ENCODE results near the gene MICAL3. TPM values are rescaled to one million over a fixed set of nuclear protein-coding genes. Genes with fewer than 3 reads are reported as not detected.
A peak's percentile ranks its signal among the peaks of the same experiment; 100 is the strongest.
"Not testable (repeated sequence)": the region's sequence is repeated elsewhere in the genome, so short reads cannot be mapped to it uniquely, and the experiment has no call there.

Gene MICAL3
- total and polyA plus RNA-seq, 5 donors = 30.4 to 105 (median 72.5) TPM

GRCh38 chr22:18067548-18068341 is 43.4 kb upstream of the MICAL3 start:
- Histone ChIP-seq H3K4me1 (ENCODE audit: control insufficient read depth, insufficient read depth, low read length) (no peaks in the 10 kb centered on the region), H3K27me3 (ENCODE audit: control insufficient read depth, insufficient read depth) (no peaks in the 10 kb centered on the region), H3K4me3 (ENCODE audit: low read length) (no peak overlapping the region), H3K27ac (ENCODE audit: low read length) (peak overlapping the region; percentile 97), H3K9me3 (ENCODE audit: control insufficient read depth, low read length) (no peaks in the 10 kb centered on the region)
- peak in 1 of 3 donors; percentile 31 for DNase-seq
- intact Hi-C loops (cut with DNase I) = loop anchor here in 2 of 4 donors (10.0 kb wide), 1 partner anchor 163 kb away; no protein-coding TSS in a partner anchor
- ATAC-seq = peak; percentile 17 to 34
- WGBS = 50% methylated on average over 14 of the region's 14 CpGs

GRCh38 chr22:18067121-18067520 is 42.8 kb upstream of the MICAL3 start:
- WGBS = 88% methylated on average over 3 of the region's 3 CpGs
- Histone ChIP-seq H3K27me3 (ENCODE audit: control insufficient read depth, insufficient read depth) (no peaks in the 10 kb centered on the region), H3K9me3 (ENCODE audit: control insufficient read depth, low read length) (no peaks in the 10 kb centered on the region), H3K27ac (ENCODE audit: low read length) (peak overlapping the region; percentile 16), H3K4me3 (ENCODE audit: low read length) (no peak overlapping the region), H3K4me1 (ENCODE audit: control insufficient read depth, insufficient read depth, low read length) (no peaks in the 10 kb centered on the region)
- DNase-seq (peak in 1 of 3 donors; percentile 15), ATAC-seq (no peak)
- intact Hi-C loops (cut with DNase I) = loop anchor here in 2 of 4 donors (10.0 kb wide), 1 partner anchor 162 kb away; no protein-coding TSS in a partner anchor

- Histone ChIP-seq H3K9me3 (ENCODE audit: control insufficient read depth, low read length) (no peaks in the 10 kb centered on the region), H3K4me1 (ENCODE audit: control insufficient read depth, insufficient read depth, low read length) (no peaks in the 10 kb centered on the region), H3K27ac (ENCODE audit: low read length) (no peak overlapping the region), H3K27me3 (ENCODE audit: control insufficient read depth, insufficient read depth) (no peaks in the 10 kb centered on the region), H3K4me3 (ENCODE audit: low read length) (no peak overlapping the region)
- DNase-seq = peak in 1 of 3 donors; percentile 32
- intact Hi-C loops (cut with DNase I) = loop anchor here in 2 of 4 donors (10.0 kb wide), 1 partner anchor 162 kb away; no protein-coding TSS in a partner anchor
- no peak for ATAC-seq
- 52% methylated on average over 12 of the region's 12 CpGs for WGBS
These were observed 42.0 kb upstream of the MICAL3 start for GRCh38 chr22:18066181-18066859.

GRCh38 chr22:18065256-18065655 is 40.9 kb upstream of the MICAL3 start:
- ATAC-seq = no peak
- no peak overlapping the region for H3K27ac ChIP-seq (ENCODE audit: low read length)
- no peaks in the 10 kb centered on the region for H3K9me3 ChIP-seq (ENCODE audit: control insufficient read depth, low read length)
- no peak overlapping the region for H3K4me3 ChIP-seq (ENCODE audit: low read length)
- WGBS = 68% methylated on average over 9 of the region's 9 CpGs
- no peaks in the 10 kb centered on the region for H3K4me1 ChIP-seq (ENCODE audit: control insufficient read depth, insufficient read depth, low read length)
- intact Hi-C loops (cut with DNase I) = loop anchor here in 2 of 4 donors (10.0 kb wide), 1 partner anchor 160 kb away; no protein-coding TSS in a partner anchor
- H3K27me3 ChIP-seq (ENCODE audit: control insufficient read depth, insufficient read depth) = no peaks in the 10 kb centered on the region
- no peak for DNase-seq

- H3K27me3 ChIP-seq (ENCODE audit: control insufficient read depth, insufficient read depth) = no peaks in the 10 kb centered on the region
- H3K9me3 ChIP-seq (ENCODE audit: control insufficient read depth, low read length) = no peaks in the 10 kb centered on the region
- intact Hi-C loops (cut with DNase I) = loop anchor here in 2 of 4 donors (10.0 kb wide), 1 partner anchor 160 kb away; no protein-coding TSS in a partner anchor
- DNase-seq (no peak), ATAC-seq (no peak)
- WGBS = 91% methylated on average over 7 of the region's 7 CpGs
- no peak overlapping the region for H3K27ac ChIP-seq (ENCODE audit: low read length)
- no peaks in the 10 kb centered on the region for H3K4me1 ChIP-seq (ENCODE audit: control insufficient read depth, insufficient read depth, low read length)
- H3K4me3 ChIP-seq (ENCODE audit: low read length) = no peak overlapping the region
These were observed 40.3 kb upstream of the MICAL3 start for GRCh38 chr22:18064636-18065035.

GRCh38 chr22:18063715-18064114 is 39.4 kb upstream of the MICAL3 start:
- not testable (repeated sequence) for H3K27ac ChIP-seq (ENCODE audit: low read length); ATAC-seq; H3K27me3 ChIP-seq (ENCODE audit: control insufficient read depth, insufficient read depth); DNase-seq; H3K9me3 ChIP-seq (ENCODE audit: control insufficient read depth, low read length); H3K4me3 ChIP-seq (ENCODE audit: low read length); H3K4me1 ChIP-seq (ENCODE audit: control insufficient read depth, insufficient read depth, low read length)
- 77% methylated on average over 6 of the region's 6 CpGs for WGBS
- intact Hi-C loops (cut with DNase I) = loop anchor here in 2 of 4 donors (10.0 kb wide), 1 partner anchor 159 kb away; no protein-coding TSS in a partner anchor

- no peaks in the 10 kb centered on the region for H3K4me1 ChIP-seq (ENCODE audit: control insufficient read depth, insufficient read depth, low read length)
- intact Hi-C loops (cut with DNase I) = loop anchor here in 2 of 4 donors (10.0 kb wide), 1 partner anchor 159 kb away; no protein-coding TSS in a partner anchor
- 87% methylated on average over 7 of the region's 7 CpGs for WGBS
These were observed 38.9 kb upstream of the MICAL3 start for GRCh38 chr22:18063306-18063705.

GRCh38 chr22:18062421-18062820 is 38.1 kb upstream of the MICAL3 start:
- no peak for ATAC-seq
- Histone ChIP-seq H3K4me1 (ENCODE audit: control insufficient read depth, insufficient read depth, low read length) (peaks cover 2% of the 10 kb centered on the region), H3K27ac (ENCODE audit: low read length) (no peak overlapping the region), H3K27me3 (ENCODE audit: control insufficient read depth, insufficient read depth) (no peaks in the 10 kb centered on the region), H3K4me3 (ENCODE audit: low read length) (no peak overlapping the region), H3K9me3 (ENCODE audit: control insufficient read depth, low read length) (no peaks in the 10 kb centered on the region)
- no peak for DNase-seq
- 95% methylated on average over 3 of the region's 3 CpGs for WGBS
- intact Hi-C loops (cut with DNase I) = loop anchor here in 2 of 4 donors (10.0 kb wide), 1 partner anchor 158 kb away; no protein-coding TSS in a partner anchor

More at GRCh38 chr22:18063306-18063705, 38.9 kb upstream of the MICAL3 start:
- Histone ChIP-seq H3K4me3 (ENCODE audit: low read length) (no peak overlapping the region), H3K27me3 (ENCODE audit: control insufficient read depth, insufficient read depth) (no peaks in the 10 kb centered on the region), H3K27ac (ENCODE audit: low read length) (no peak overlapping the region), H3K9me3 (ENCODE audit: control insufficient read depth, low read length) (no peaks in the 10 kb centered on the region)
- ATAC-seq (no peak), DNase-seq (no peak)

- H3K4me1 ChIP-seq (ENCODE audit: control insufficient read depth, insufficient read depth, low read length) = peaks cover 7% of the 10 kb centered on the region
- H3K9me3 ChIP-seq (ENCODE audit: control insufficient read depth, low read length) = no peaks in the 10 kb centered on the region
- 67% methylated on average over 13 of the region's 13 CpGs for WGBS
- H3K4me3 ChIP-seq (ENCODE audit: low read length) = no peak overlapping the region
- H3K27me3 ChIP-seq (ENCODE audit: control insufficient read depth, insufficient read depth) = no peaks in the 10 kb centered on the region
- no peak for ATAC-seq
- intact Hi-C loops (cut with DNase I) = loop anchor here in 2 of 4 donors (10.0 kb wide), 1 partner anchor 156 kb away; no protein-coding TSS in a partner anchor
- DNase-seq = no peak
- H3K27ac ChIP-seq (ENCODE audit: low read length) = no peak overlapping the region
These were observed 36.6 kb upstream of the MICAL3 start for GRCh38 chr22:18060646-18061620.

- H3K27ac ChIP-seq (ENCODE audit: low read length) = no peak overlapping the region
- intact Hi-C loops (cut with DNase I) = loop anchor here in 2 of 4 donors (10.0 kb wide), 1 partner anchor 155 kb away; no protein-coding TSS in a partner anchor
- 90% methylated on average over 5 of the region's 5 CpGs for WGBS
- ATAC-seq (no peak), DNase-seq (no peak)
- H3K9me3 ChIP-seq (ENCODE audit: control insufficient read depth, low read length) = no peaks in the 10 kb centered on the region
- H3K4me3 ChIP-seq (ENCODE audit: low read length) = no peak overlapping the region
- H3K27me3 ChIP-seq (ENCODE audit: control insufficient read depth, insufficient read depth) = no peaks in the 10 kb centered on the region
- peaks cover 8% of the 10 kb centered on the region for H3K4me1 ChIP-seq (ENCODE audit: control insufficient read depth, insufficient read depth, low read length)
These were observed 35.6 kb upstream of the MICAL3 start for GRCh38 chr22:18059991-18060390.

Data from right cardiac atrium (tissue), 5 donors.